Hematopoietic multipotent progenitor cell treated with erythropoietin and hydrocortisone succinate and interleukin-3 and kit ligand, for 4 days (in vitro differentiated cells): Measurements from ENCODE around the gene YTHDF1.
"Not testable (repeated sequence)": the region's sequence is repeated elsewhere in the genome, so short reads cannot be mapped to it uniquely, and the experiment has no call there.

Experiments
- DNase-seq: peaks from one replicate; pipeline ENCODE4 v3.0.0-alpha.2; 2015

The YTHDF1 gene

GRCh38 chr20:63167026-63167917 lies 48.7 kb downstream of the YTHDF1 start:
- DNase-seq, result no peak

- DNase-seq, result no peak
These were observed 49.5 kb downstream of the YTHDF1 start for GRCh38 chr20:63166193-63167020.

- no peak for DNase-seq
These were observed 50.4 kb downstream of the YTHDF1 start for GRCh38 chr20:63165356-63166192.

GRCh38 chr20:63164484-63165355 lies 51.2 kb downstream of the YTHDF1 start:
- no peak for DNase-seq

GRCh38 chr20:63163596-63164483 lies 52.1 kb downstream of the YTHDF1 start:
- no peak for DNase-seq

GRCh38 chr20:63163171-63163570 lies 52.8 kb downstream of the YTHDF1 start:
- no peak for DNase-seq

- no peak for DNase-seq
These were observed 53.6 kb downstream of the YTHDF1 start for GRCh38 chr20:63162206-63162795.

GRCh38 chr20:63161176-63161651 lies 54.7 kb downstream of the YTHDF1 start:
- DNase-seq, result no peak

GRCh38 chr20:63160641-63161175 lies 55.2 kb downstream of the YTHDF1 start:
- no peak for DNase-seq

GRCh38 chr20:63159826-63160640 lies 55.9 kb downstream of the YTHDF1 start:
- DNase-seq, result no peak

GRCh38 chr20:63159251-63159650 lies 56.7 kb downstream of the YTHDF1 start:
- DNase-seq, result not testable (repeated sequence)

- DNase-seq, result no peak
These were observed 57.1 kb downstream of the YTHDF1 start for GRCh38 chr20:63158845-63159244.

- DNase-seq, result no peak
These were observed 57.6 kb downstream of the YTHDF1 start for GRCh38 chr20:63158352-63158751.

GRCh38 chr20:63157431-63157830 lies 58.5 kb downstream of the YTHDF1 start:
- DNase-seq, result not testable (repeated sequence)

- DNase-seq, result no peak
These were observed 59.7 kb downstream of the YTHDF1 start for GRCh38 chr20:63156221-63156671.

- DNase-seq, result no peak
These were observed 60.4 kb downstream of the YTHDF1 start for GRCh38 chr20:63155266-63156165.

- no peak for DNase-seq
These were observed 61.5 kb downstream of the YTHDF1 start for GRCh38 chr20:63154395-63154794.
